GM21367 (cell line): ENCODE results near the gene C3orf18.

Experiments used
- ATAC-seq: cut with Tn5 transposase; IDR thresholded peaks from one replicate; pipeline ENCODE4 v1.9.1; 2021; ENCODE audit not compliant: unreplicated experiment

Gene C3orf18

DNA sequence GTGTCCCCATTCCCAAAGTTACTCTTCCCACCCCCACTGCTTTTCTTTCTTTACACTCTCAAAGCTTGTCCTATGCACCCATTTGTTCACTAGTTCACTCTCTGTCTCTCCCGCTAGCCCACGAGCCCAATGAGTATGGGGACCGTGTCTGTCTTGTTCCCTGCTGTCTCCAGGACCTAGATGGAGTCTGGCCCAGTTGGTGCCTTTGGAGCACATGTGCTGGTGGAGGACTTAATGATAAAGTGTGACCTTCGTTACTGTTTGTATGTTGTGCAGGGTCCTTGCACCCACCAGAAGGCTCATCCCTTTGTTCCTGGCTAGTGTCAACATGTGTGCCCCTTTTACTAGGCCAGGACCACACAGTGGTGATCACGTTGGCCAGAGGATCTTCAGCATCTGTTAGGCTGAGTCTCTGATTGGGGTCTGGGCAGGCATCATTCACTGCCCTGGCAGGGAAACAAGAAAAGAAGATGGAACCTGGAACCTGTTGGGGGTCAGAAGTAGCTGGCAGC lies 36.6 kb upstream of the C3orf18 start:
- no peak for ATAC-seq

DNA sequence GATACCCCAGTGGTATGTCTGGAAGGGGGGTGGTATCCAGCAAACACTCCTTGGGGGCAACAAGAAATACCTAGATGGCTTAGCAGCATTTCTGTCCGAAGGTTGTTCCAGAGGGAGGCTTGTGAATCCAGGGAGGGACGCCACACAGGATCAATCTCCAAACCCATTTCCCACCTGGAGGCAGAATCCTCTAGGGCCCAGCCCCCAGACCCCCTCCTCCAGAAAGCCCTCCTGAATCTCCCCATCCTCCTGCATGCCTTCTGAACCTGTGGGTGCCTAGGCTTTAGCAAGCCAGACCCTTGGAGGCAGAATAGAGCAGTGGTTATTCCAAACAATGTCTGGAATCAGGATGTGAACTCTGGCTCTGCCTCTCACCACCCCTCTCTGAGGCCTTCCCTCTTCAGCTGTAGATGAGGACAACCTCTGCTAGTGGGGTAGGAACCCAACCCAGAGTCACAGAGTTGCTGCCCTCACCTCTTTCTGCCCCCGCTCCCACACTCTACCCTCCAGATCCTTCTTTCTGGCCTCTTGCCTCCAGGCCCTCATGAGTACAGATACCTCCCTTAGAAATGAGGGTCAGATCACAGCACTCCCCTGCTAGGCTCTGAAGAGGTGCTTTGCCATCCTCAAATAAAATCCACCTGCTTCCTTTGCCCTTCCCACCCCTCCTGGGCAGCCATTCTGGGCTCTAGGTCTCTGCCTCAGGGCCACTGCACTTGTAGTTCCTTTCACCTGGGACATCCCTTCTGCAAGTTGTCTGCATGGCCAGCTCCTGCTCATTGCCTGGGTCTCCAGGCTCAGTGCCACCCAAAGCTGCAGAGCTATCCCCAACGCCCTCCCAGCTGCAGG lies 35.9 kb upstream of the C3orf18 start:
- ATAC-seq: no peak

DNA sequence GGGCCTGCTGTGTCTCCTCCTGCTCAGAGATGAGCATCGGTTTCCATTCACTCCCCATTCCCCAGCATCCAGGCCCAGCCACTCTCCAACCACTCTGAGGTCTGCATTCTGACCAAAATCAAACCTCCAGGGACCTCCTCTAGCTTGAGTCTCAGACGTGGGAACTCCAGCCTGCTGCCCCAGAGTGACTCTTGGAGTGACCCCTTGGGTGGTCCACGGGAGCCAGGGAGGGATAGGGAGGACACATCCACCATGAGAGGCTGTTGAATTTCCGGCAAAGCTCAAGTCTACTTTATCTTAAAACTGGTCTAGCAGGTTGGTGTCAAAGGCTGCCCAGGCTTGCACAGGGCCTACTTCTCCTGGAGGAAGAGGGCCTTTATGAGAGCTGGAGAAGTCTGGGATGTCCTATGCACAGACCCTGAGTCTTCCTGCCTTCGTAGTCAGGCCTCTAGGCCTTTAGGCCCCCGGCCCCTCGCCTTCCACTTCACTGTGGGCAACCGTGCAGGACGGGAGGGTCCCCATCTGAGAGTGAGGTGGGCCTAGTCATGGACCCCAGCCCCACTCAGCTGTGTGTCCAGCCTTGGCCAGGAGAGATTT lies 35.1 kb upstream of the C3orf18 start:
- ATAC-seq: no peak

DNA sequence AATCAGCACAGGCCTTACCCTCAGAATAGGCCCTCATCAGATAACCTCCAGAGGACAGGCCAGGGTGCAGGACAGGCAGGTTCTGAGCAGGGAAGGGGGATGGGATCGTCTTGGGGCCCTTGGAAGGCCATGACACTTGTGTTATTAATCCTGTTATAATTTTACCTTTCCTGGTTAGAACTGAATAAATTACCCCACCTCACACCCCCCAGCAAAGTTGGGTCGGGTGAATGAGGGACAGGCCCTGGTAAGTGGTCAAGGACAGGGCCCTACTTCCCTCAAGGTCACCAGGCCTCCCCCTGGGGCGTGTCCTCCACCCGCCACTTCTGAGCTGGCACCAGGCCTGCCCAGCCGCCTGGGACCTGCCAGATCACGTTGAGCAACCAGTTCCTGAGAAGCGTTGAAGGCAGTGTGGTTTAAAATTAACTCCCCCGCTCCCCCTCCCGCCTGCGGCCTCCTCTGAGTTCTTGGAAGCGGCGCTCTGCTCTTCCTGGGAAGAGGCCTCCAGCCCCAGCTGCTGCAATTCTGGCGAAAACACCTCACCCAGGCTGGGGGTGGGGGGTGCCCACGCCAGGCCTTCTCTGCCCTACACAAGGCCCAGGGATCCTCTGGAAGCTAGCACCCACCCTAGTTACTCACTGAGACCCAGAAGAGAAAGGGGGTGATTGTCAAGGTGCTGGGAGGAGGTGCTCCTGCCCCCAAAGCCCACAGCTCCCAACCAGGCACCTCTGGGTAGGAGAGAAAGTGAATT lies 33.5 kb upstream of the C3orf18 start:
- peak; percentile 53 for ATAC-seq

DNA sequence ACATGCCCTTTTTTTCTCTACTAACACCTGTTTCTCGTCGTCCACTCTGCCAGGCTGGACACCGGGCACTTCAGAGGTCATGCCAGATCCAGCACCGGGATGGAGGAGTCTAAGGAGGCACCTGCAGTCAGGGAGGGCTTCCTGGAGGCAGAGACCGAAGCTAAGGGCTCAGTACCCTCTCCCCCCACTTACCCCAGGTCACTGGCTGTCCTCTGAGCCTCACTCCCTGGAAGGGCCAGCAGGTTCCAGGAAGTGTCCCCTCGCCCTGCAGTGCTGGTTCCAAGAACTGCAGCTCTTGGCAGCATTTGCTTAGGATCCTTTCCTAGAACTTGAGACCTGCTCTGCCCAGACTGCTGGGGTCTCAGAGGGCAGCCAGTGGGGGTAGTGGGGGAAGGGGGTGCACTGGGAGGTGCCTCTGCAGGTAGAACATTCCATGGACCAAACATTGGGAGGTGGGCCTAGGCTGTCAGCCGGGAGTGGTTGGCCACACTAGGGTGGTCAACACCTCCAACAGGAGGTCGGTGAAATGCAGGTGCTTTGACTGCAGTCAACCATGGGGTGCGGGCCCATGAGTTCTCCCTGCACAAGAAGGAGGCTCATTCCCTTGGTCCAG lies 32.7 kb upstream of the C3orf18 start:
- no peak for ATAC-seq

DNA sequence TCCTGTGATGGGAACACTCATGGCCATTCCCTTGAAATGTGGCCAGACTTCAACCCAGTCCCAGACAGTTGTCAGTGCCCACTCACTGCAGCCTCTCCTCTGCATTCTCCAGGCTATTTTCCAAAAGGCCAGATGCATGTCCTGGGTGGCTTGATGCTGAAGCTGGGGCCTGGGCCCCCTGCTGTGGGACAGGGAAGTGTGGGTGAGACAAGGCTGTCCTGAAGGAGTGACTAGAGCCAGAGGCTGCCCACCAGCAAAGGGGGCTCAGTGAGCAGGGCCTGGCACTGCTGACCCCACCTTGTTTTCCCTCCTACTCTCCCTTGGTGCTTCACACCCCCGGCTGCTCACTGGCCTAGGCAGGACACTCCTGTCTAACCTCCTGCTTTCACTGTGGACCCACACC lies 32.2 kb upstream of the C3orf18 start:
- no peak for ATAC-seq

DNA sequence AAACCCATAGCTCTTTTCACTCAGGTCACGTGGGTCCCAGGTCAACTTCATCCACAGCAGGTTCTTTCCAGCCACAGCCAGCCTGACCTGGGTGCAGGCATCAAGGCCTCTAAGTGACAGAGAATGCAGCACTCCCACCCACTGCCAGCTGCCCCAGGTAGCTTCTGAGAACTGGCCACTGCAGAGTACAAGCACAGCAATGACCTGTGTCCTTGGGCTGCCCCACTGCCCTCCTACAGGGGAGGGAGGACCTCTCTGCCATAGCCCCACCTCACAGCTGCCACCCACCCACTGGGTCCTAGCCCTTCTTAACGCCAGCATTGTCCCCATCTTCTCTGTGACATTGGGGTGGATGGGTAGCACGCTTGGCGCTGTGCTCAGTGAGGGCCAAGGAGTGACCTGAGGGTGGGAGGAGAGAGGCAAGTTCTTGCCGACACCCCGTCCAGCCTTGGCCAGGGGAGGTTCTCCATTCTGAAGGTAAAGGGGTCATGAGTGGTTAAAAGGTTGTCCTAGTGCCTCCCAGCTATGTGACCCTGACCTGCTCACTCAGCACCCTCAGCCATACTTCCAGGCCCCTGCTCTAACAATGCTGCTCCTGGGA lies 31.7 kb upstream of the C3orf18 start:
- ATAC-seq: no peak

DNA sequence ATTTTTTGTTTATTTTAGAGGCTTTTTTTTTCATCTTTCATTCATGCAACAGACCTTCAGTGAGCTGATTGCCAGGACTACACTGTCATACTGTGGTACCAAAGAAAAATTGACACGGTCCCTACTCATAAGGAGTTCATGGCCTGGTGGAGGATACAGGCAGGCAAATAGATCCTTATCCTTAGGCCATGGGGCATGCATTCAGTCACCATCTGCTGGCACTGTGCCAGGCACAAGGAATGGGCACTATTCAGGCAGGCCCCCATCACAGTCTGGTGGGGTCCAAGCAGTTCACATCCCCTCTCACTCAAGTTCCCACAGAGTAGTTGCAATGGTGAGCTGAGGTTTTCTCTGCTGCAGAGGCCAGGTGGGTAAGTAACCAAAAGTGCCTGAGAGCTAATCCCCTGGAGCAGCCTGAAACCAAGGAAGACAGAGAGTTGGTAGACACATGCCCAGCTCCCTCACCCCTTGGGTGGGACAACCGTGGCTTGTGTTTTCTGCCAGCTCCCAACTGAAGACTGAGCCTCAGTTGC lies 26.8 kb upstream of the C3orf18 start:
- ATAC-seq: no peak

DNA sequence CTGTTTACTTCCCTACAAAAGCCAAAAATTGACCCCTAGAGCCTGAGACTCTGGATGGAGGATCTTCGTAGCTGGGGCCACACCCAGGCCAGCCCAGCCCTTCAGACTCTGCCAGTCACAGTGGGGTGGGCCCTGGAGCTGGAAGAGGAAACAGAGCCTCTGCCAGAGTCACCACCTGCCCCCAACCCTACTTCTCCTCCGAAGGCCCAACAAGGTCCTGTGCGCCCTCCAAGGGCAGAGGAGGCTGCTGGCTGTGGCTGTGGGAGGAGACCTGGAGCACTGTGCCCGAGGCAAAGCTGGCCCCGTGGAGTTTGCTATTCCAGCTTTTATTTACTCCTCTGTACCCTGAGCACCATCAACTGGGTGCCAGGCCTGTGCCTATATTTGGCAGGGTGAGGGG lies 25.0 kb upstream of the C3orf18 start:
- ATAC-seq: no peak

DNA sequence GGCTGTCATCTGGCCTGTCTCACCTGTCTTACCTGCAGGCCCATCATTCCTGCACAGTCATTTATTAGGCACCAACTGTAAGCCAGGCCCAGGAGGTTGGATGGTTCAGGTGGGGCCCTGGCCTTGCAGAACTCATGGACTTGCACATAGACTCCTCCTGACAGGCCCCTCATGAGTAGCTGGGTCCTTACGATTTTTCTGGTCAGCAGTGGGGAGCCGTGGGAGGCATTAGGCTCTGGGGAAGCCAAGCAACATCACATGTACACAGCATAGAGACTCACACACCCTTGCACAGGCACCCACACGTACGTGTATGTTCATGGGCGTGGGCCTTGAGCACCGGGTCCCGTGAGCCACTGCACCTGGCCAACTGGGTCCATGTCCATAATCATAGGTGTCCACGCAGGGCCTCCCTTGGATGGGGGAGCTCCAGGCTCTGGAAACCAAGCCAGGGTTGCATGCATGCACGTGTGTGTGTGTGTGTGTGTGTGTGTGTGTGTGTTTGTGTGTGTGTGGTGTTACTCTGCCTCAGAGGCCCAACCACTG lies 23.7 kb upstream of the C3orf18 start:
- ATAC-seq: no peak

DNA sequence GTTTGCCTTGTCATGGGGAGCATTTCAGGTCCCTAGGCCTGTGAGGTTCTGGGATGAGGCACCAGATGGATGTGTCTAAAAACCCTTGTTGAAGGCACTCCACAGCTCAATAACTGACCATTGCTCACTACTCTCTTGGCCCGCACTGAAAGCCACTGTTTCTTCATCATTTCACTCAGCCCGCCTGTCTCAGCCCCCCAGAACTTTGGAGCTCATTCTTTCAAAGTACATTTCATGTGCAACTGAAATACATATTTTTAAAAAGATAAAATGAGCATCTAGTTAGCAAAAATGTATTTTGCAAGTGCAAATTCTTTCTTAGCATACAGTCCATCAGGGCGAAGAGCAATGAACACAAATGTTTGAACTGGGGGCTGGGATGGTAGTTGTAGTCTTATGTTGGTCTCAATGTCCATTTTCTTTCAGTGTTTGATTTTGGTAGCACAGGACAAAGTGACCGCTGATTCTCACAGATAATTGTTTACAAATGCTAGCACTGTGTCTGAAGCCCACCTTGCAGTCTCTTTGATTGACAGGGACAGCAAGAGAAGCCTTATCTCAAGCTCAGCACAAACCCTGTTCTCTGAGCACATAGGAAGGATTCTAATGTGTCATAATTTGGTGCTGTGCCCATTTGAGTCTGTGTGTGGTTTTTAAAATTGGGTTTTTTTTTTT lies 21.3 kb upstream of the C3orf18 start:
- ATAC-seq: no peak

DNA sequence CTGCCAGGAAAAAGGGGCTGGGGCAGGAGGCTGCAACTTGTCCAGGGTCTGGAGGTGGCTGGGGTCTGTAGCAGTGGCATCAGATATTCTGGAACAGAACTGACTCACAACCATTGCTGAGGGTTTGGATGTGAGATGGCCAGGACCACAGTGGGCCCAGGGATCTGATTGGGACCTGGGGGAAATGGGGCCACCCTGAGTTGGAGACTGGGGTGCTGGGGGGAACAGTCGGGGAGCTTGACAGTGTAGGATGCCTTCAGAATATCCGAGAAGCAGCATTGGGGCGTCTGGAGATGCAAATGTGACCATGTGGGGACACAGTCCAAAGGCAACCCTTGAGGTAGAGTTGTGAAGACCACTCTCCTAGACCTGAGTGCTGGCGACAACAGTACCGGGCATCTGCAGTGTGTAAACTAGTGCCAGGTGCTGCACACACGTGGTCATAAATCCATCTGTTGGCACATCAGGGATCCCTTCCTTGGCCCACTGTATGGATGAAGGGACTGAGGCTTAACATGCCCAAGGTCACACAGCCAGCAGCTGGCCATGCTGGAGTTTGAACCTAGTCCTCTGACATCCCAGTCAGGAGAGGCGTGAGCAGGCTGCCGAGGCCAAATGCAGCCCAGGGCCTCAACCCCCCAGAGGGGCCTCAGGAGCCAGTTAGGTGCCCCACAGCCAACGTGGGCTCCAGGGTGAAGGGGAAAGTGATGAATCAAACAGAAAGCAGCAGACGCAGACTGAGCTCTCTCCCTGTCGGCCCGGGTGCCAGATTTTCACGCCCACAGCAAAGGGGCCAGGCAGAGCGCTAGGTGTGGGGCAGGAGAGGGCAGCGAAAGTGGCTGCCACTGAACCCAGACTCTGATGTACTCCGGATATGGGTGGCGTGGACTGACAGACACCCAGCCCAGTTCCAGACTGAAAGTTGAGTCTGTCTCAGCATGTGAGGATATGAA lies 20.5 kb upstream of the C3orf18 start:
- no peak for ATAC-seq

DNA sequence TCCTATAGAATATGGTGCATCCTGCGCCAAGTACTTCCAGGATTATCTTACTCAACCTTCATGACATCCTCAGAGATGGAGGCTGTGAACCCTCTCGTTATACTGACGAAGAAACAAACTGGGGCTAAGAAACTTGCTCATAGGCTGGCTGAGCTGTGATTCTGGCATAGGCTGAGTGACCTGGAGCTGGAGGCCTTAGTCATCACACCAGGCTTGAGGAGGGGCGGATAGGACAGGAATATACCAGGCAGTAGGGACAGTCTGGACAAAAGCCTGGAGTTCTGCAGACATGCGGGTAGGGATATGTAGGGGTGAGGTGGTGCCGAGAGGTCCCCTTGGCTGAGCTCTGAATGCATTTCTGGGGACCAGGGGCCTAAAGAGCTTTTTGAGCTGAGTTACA lies 19.8 kb upstream of the C3orf18 start:
- ATAC-seq: no peak

DNA sequence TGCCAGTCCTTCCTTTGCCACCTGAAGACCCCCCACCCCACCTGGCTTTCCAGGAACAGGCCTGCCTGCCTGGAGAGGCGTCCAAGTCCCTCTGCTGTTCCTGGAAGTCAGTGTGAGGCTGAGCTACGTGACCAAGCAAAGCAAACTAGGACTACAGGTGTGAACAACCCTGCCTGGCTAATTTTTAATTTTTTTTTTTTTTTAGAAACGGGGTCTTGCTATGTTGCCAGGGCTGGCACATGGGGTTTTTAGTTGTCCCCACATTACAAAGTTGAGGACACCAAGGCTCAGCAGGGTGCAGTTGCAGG lies 19.2 kb upstream of the C3orf18 start:
- ATAC-seq: no peak

DNA sequence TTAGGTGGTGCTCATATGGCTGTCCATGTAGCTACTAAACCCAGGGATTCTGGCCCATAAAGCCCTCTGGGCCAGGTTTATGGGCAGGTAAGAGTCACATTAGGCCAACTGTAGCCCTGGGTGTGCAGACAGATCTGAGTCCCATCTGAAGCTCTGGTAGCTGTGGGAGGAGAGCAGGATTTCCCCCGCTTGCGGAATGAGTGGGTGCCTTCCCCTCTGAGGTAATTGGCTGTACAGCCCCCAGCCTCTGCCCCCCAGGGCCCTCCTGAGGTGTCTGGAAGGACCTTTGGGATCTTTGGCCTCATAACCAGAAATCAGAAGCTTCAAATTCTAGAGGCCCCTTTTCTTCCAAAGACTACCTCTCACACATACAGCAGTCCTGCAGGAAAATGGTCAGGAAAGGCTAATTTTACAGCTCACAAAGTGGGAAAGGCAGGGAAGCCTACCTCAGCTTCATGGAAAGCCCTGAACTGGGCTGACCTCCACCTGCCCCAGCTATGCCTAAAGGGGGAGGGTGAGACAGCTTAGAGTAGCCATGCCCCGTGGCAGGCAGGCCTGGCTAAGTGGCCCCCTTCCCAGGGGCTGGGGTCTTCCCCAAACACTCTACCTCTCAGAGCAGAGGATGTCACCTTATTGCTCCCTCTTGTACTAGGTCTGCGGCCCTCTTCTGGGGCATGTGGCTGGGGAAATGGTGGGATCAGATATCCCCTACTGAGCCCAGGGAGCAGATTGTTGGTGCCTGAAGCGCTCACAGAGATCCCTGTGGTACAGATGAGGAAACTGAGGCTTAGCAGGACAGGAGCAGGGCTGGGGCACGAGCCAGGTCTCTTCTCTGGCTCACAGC lies 18.6 kb upstream of the C3orf18 start:
- ATAC-seq: no peak

DNA sequence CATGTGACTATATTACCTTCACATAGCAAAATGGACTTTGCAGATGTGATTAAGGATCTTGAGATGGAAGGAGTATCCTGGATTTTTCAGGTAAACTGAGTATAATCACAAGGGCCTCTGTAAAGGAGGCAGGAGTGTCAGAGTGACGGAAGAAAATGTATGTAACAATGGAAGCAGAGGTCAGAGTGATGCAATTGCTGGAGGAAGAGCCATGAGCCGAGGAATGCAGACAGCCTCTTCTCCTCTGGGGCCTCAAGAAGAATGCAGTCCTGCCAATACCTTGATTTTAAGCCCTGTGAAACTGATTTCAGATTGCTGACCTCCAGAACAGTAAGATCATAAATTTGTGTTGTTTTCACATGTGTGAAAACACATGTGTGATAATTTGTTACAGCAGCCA lies 16.8 kb upstream of the C3orf18 start:
- ATAC-seq: no peak

DNA sequence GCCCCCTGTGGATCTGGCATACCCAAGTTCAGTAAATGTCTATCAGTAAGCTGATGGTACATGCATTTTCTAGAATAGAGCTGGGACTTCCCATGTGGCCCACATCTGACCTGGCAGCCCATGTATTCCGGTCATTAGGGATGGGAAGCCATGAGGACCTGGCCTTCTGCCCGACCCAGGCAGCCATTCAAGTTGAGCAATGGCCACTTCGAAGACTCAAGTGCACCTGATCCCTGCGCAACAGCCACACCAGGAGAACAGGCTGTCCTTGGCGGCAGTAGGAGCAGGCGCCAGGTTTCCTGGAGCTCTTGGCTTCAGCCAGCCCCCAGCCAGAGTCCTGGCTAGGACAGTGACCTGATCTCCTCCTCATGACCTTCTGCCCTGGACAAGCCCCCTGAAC lies 16.4 kb upstream of the C3orf18 start:
- ATAC-seq: no peak

DNA sequence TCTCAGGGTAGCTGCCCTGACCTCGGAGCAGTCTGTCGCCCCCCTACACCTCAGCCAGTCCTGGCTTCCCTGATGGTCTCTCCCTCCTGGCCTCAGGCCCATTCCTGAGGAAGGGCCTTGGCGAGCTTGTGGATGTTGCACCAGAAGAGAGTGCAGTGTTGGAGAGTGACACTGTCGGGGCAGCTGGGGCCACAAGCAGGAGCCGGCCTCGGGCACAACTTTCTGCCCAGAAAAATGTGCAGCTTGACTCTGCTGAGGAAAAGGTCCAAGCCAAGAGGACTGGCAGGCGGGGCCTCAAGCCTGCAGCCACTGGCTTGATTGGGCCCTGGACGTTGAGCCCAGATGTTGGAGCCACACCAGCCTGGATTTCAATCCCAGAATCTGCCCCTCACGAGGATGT lies 14.5 kb upstream of the C3orf18 start:
- no peak for ATAC-seq
